MM.1S (cell line): ENCODE data around the gene FRMD3.

ENCODE experiments used
- DNase-seq: peaks from one replicate; pipeline ENCODE4 v3.0.0-alpha.2; 2015
- H2AFZ ChIP-seq: fragments of 300-600 bp; sonication (generic); 2 replicates; pipeline ENCODE4 v1.6.0; 2016; ENCODE audit warnings: antibody characterized with exemption, low read length
- H3F3A ChIP-seq: fragments of 300-600 bp; sonication (generic); 2 replicates; pipeline ENCODE4 v1.6.1; 2016; ENCODE audit warnings: mild to moderate bottlenecking, antibody characterized with exemption, low read length, moderate library complexity, mixed read lengths; ENCODE audit not compliant: insufficient read depth
- H3K27ac ChIP-seq: fragments of 300-600 bp; sonication (generic); 2 replicates; pipeline ENCODE4 v1.5.1; 2016; ENCODE audit warnings: mild to moderate bottlenecking, low read length
- H3K27me3 ChIP-seq: fragments of 300-600 bp; sonication (generic); replicated peaks from 2 replicates; pipeline ENCODE4 v1.6.0; 2016; ENCODE audit warnings: low read length; ENCODE audit not compliant: insufficient read depth
- H3K36me3 ChIP-seq: fragments of 300-600 bp; sonication (generic); replicated peaks from 2 replicates; pipeline ENCODE4 v1.6.1; 2016; ENCODE audit warnings: mild to moderate bottlenecking, low read length, mixed read lengths; ENCODE audit not compliant: insufficient read depth
- H3K4me1 ChIP-seq: fragments of 300-600 bp; sonication (generic); 2 replicates; pipeline ENCODE4 v1.6.1; 2016; ENCODE audit warnings: low read length, mixed read lengths
- H3K4me2 ChIP-seq: fragments of 300-600 bp; sonication (generic); 2 replicates; pipeline ENCODE4 v1.6.0; 2016; ENCODE audit warnings: low read depth, low read length
- H3K4me3 ChIP-seq: fragments of 300-600 bp; sonication (generic); 2 replicates; pipeline ENCODE4 v1.5.1; 2016; ENCODE audit warnings: low read length, mixed read lengths
- H3K79me2 ChIP-seq: fragments of 300-600 bp; sonication (generic); 2 replicates; pipeline ENCODE4 v1.6.1; 2016; ENCODE audit warnings: mixed run types, low read length, mixed read lengths
- H3K9ac ChIP-seq: fragments of 300-600 bp; sonication (generic); 2 replicates; pipeline ENCODE4 v1.6.1; 2016; ENCODE audit warnings: low read length, mixed read lengths
- H3K9me2 ChIP-seq: fragments of 300-600 bp; sonication (generic); replicated peaks from 2 replicates; pipeline ENCODE4 v1.6.1; 2016; ENCODE audit warnings: mild to moderate bottlenecking, low read length, mixed read lengths; ENCODE audit not compliant: insufficient read depth
- H3K9me3 ChIP-seq: fragments of 300-600 bp; sonication (generic); replicated peaks from 2 replicates; pipeline ENCODE4 v1.6.1; 2016; ENCODE audit warnings: mild to moderate bottlenecking, low read length, mixed read lengths; ENCODE audit not compliant: insufficient read depth
- H4K20me1 ChIP-seq: fragments of 300-600 bp; sonication (generic); 2 replicates; pipeline ENCODE4 v1.6.1; 2016; ENCODE audit warnings: mild to moderate bottlenecking, low read length, moderate library complexity, mixed read lengths; ENCODE audit not compliant: insufficient read depth
- CTCF ChIP-seq: fragments of 300-600 bp; sonication (generic); IDR thresholded peaks from 2 replicates; pipeline ENCODE4 v1.5.1; 2016; ENCODE audit warnings: antibody characterized with exemption, low read length, mixed read lengths
- EZH2 ChIP-seq: fragments of 300-600 bp; sonication (generic); optimal IDR thresholded peaks from 2 replicates; pipeline ENCODE3; 2017; ENCODE audit warnings: low read depth, mild to moderate bottlenecking, antibody characterized with exemption, low read length, mixed read lengths
- EZH2phosphoT487 ChIP-seq: fragments of 300-600 bp; sonication (generic); IDR thresholded peaks from 2 replicates; pipeline ENCODE4 v1.6.1; 2018; ENCODE audit warnings: antibody characterized with exemption, low read length

The FRMD3 gene

GRCh38 chr9:83433846-83434245 lies 104.4 kb downstream of the FRMD3 start:
- H3K79me2 ChIP-seq = no peaks in the 10 kb centered on the region
- no peak overlapping the region for H2AFZ ChIP-seq
- H3K36me3 ChIP-seq = no peaks in the 10 kb centered on the region
- DNase-seq = no peak
- H4K20me1 ChIP-seq = no peaks in the 10 kb centered on the region
- no peak overlapping the region for H3K9ac ChIP-seq
- peaks cover 7% of the 10 kb centered on the region; the same call in 1 of the 2 replicates for H3K4me1 ChIP-seq
- H3K27ac ChIP-seq = no peak overlapping the region
- H3K9me3 ChIP-seq = no peaks in the 10 kb centered on the region
- H3K27me3 ChIP-seq = no peaks in the 10 kb centered on the region
- H3F3A ChIP-seq = no peaks in the 10 kb centered on the region
- no peak for TF ChIP-seq EZH2phosphoT487
- TF ChIP-seq EZH2 = no peak
- no peak for TF ChIP-seq CTCF
- no peaks in the 10 kb centered on the region for H3K9me2 ChIP-seq
- H3K4me2 ChIP-seq = no peak overlapping the region
- no peak overlapping the region for H3K4me3 ChIP-seq

GRCh38 chr9:83432877-83433550 lies 105.2 kb downstream of the FRMD3 start:
- peaks cover 7% of the 10 kb centered on the region; the same call in 1 of the 2 replicates for H3K4me1 ChIP-seq
- TF ChIP-seq EZH2phosphoT487 (no peak), CTCF (no peak), EZH2 (no peak)
- no peaks in the 10 kb centered on the region for H3K9me3 ChIP-seq
- no peak overlapping the region for H3K4me2 ChIP-seq
- H3K4me3 ChIP-seq = no peak overlapping the region
- no peaks in the 10 kb centered on the region for H3K27me3 ChIP-seq
- no peaks in the 10 kb centered on the region for H3K79me2 ChIP-seq
- H3K36me3 ChIP-seq = no peaks in the 10 kb centered on the region
- H3K27ac ChIP-seq = no peak overlapping the region
- H2AFZ ChIP-seq = no peak overlapping the region
- H3F3A ChIP-seq = no peaks in the 10 kb centered on the region
- H4K20me1 ChIP-seq = no peaks in the 10 kb centered on the region
- H3K9ac ChIP-seq = no peak overlapping the region
- DNase-seq = no peak
- H3K9me2 ChIP-seq = no peaks in the 10 kb centered on the region

- H3K4me1 ChIP-seq = peaks cover 7% of the 10 kb centered on the region; the same call in 1 of the 2 replicates
- no peaks in the 10 kb centered on the region for H3K9me3 ChIP-seq
- no peaks in the 10 kb centered on the region for H3K79me2 ChIP-seq
- no peaks in the 10 kb centered on the region for H4K20me1 ChIP-seq
- no peak overlapping the region for H3K27ac ChIP-seq
- no peak overlapping the region for H3K4me3 ChIP-seq
- no peak for DNase-seq
- no peaks in the 10 kb centered on the region for H3F3A ChIP-seq
- H3K9me2 ChIP-seq = no peaks in the 10 kb centered on the region
- TF ChIP-seq CTCF = no peak
- no peaks in the 10 kb centered on the region for H3K36me3 ChIP-seq
- no peak overlapping the region for H3K9ac ChIP-seq
- H3K27me3 ChIP-seq = no peaks in the 10 kb centered on the region
- no peak overlapping the region for H3K4me2 ChIP-seq
- H2AFZ ChIP-seq = no peak overlapping the region
Measured at GRCh38 chr9:83432104-83432627, 106.0 kb downstream of the FRMD3 start.
